Activated naive CD4-positive, alpha-beta T cell treated with anti-CD3 and anti-CD28 coated beads for 36 hours (primary cell): ENCODE measurements around the gene UBXN4. TPM values are rescaled to one million over a fixed set of nuclear protein-coding genes. Genes with fewer than 3 reads are reported as not detected.

Experiments used
- CTCF ChIA-PET: fragments of 350-600 bp; sonication (Branson Sonifier 250); formaldehyde crosslinking; loops from one replicate; lab custom pipeline; 2021; ENCODE audit warnings: antibody characterized with exemption; lab: Charles Lee
- DNase-seq: peaks from one replicate; pipeline ENCODE4 v3.0.0-alpha.2; 2020
- H3K27ac Mint-ChIP-seq: one replicate; pipeline ENCODE4 v1.8.0; 2021; ENCODE audit warnings: mild to moderate bottlenecking, mixed read lengths
- H3K27me3 Mint-ChIP-seq: one replicate; pipeline ENCODE4 v1.8.0; 2021; ENCODE audit warnings: low read depth, mixed read lengths
- H3K36me3 Mint-ChIP-seq: one replicate; pipeline ENCODE4 v1.8.0; 2021; ENCODE audit warnings: low read depth, mixed read lengths
- H3K4me1 Mint-ChIP-seq: one replicate; pipeline ENCODE4 v1.8.0; 2021; ENCODE audit warnings: low read depth, mixed read lengths
- H3K4me3 Mint-ChIP-seq: one replicate; pipeline ENCODE4 v1.8.0; 2021; ENCODE audit warnings: mild to moderate bottlenecking, moderate library complexity, mixed read lengths
- H3K9me3 Mint-ChIP-seq: one replicate; pipeline ENCODE4 v1.8.0; 2021; ENCODE audit warnings: mixed read lengths
- intact Hi-C: fragments of 100-400 bp; cut with micrococcal nuclease; formaldehyde crosslinking; loops from one replicate; pipeline ENCODE4 v1.15.1; 2023
- total RNA-seq, 2 experiments: library from RNA; stranded (reverse); gene quantifications; one replicate each; pipeline ENCODE4 v1.2.3, GENCODE V29; 2021

Gene UBXN4
- total RNA-seq, 2 experiments from 2014 or later = 100 to 105 TPM

DNA sequence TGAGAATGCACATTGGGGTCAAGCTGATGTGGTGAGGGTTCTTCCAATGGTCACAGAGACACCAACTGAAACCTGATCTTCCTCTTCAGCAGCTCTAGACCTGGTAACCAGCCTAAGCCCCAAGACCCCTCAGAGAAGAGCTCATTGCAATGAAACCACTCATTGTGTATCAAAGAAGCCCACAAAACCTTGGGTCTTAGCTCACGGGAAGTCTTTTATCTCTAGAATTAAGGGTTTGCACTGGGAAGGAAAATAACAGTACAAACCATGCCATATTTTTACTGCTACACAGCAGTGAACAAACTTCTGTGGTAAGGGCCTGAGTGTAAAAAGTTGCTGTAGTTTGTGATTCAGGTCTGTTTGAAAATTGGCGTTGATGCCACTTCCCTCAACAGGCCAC is 8.6 kb upstream of the UBXN4 start:
- H3K4me1 Mint-ChIP-seq = no peaks in the 10 kb centered on the region
- intact Hi-C loops = no loop called here
- H3K9me3 Mint-ChIP-seq = no peaks in the 10 kb centered on the region
- H3K27me3 Mint-ChIP-seq = no peaks in the 10 kb centered on the region
- CTCF ChIA-PET = interaction anchor here (1.7 kb wide), 1 partner anchor 24 kb away, joined by 6 read pairs; no protein-coding TSS in a partner anchor
- no peak overlapping the region for H3K27ac Mint-ChIP-seq
- no peaks in the 10 kb centered on the region for H3K36me3 Mint-ChIP-seq
- H3K4me3 Mint-ChIP-seq = no peak overlapping the region
- DNase-seq = no peak

DNA sequence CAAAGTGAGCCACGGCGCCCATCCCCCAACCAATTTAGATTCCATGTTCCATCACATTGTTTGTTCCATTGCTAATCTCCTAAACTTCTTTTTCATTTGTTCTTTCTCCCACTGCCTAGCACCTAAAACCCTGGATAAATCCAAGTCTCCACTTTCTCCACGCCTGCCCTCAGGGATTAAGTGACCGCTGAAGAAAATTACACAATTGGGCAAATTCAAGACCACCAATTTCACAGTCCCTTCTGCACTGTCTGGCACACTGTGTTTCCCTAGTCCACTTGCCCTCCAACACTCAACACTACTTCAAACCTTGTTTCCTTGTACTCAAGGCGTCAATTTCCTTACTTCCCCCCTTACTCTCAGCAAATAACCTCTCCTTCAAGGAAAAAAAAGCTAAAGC is 5.1 kb upstream of the UBXN4 start:
- Mint-ChIP-seq H3K4me1 (peaks cover 2% of the 10 kb centered on the region), H3K27me3 (no peaks in the 10 kb centered on the region), H3K36me3 (no peaks in the 10 kb centered on the region), H3K27ac (no peak overlapping the region), H3K4me3 (no peak overlapping the region), H3K9me3 (no peaks in the 10 kb centered on the region)
- no peak for DNase-seq
- intact Hi-C loops = no loop called here
- CTCF ChIA-PET = no interaction called here

GRCh38 chr2:135740206-135740605 is 1.4 kb upstream of the UBXN4 start:
- Mint-ChIP-seq H3K36me3 (peaks cover 5% of the 10 kb centered on the region), H3K27me3 (no peaks in the 10 kb centered on the region), H3K4me3 (no peak overlapping the region), H3K4me1 (peaks cover 22% of the 10 kb centered on the region), H3K9me3 (no peaks in the 10 kb centered on the region), H3K27ac (no peak overlapping the region)
- DNase-seq = no peak
- intact Hi-C loops = loop anchor here (5.0 kb wide), 3 partner anchors 247 to 587 kb away; partner anchors contain the start of gene DARS1
- CTCF ChIA-PET = interaction anchor here (1.1 to 1.7 kb wide), 2 partner anchors 13 to 57 kb away, joined by 5 to 6 read pairs; no protein-coding TSS in a partner anchor

- intact Hi-C loops = loop anchor here (1.0 to 5.0 kb wide), 12 partner anchors 52 to 823 kb away; partner anchors contain the start of genes CCNT2, DARS1, MCM6 and RAB3GAP1
- Mint-ChIP-seq H3K9me3 (no peaks in the 10 kb centered on the region), H3K27ac (no peak overlapping the region), H3K4me3 (no peak overlapping the region), H3K4me1 (peaks cover 24% of the 10 kb centered on the region), H3K27me3 (no peaks in the 10 kb centered on the region), H3K36me3 (peaks cover 9% of the 10 kb centered on the region)
- DNase-seq = no peak
- CTCF ChIA-PET = interaction anchor here (1.1 to 1.7 kb wide), 2 partner anchors 14 to 56 kb away, joined by 5 to 6 read pairs; no protein-coding TSS in a partner anchor
Measured at GRCh38 chr2:135741043-135741394, 636 bp upstream of the UBXN4 start.

GRCh38 chr2:135742325-135742757 is 686 bp downstream of the UBXN4 start:
- Mint-ChIP-seq H3K36me3 (peaks cover 16% of the 10 kb centered on the region), H3K27me3 (no peaks in the 10 kb centered on the region), H3K9me3 (no peaks in the 10 kb centered on the region), H3K4me1 (peaks cover 33% of the 10 kb centered on the region), H3K27ac (peak overlapping the region; percentile 99), H3K4me3 (peak overlapping the region; percentile 98)
- CTCF ChIA-PET = interaction anchor here (0.6 to 3.8 kb wide), 5 partner anchors 32 to 616 kb away, joined by 3 to 11 read pairs (median 4); no protein-coding TSS in a partner anchor
- peak; percentile 56 for DNase-seq
- intact Hi-C loops = loop anchor here (2.0 to 5.0 kb wide), 4 partner anchors 18 to 585 kb away; partner anchors contain the start of gene DARS1

GRCh38 chr2:135743860-135744259 is 2.2 kb downstream of the UBXN4 start:
- Mint-ChIP-seq H3K9me3 (no peaks in the 10 kb centered on the region), H3K4me1 (peaks cover 33% of the 10 kb centered on the region), H3K27ac (peak overlapping the region; percentile 5), H3K27me3 (no peaks in the 10 kb centered on the region), H3K36me3 (peaks cover 19% of the 10 kb centered on the region), H3K4me3 (peak overlapping the region; percentile 25)
- CTCF ChIA-PET = interaction anchor here (0.6 to 3.8 kb wide), 5 partner anchors 11 to 154 kb away, joined by 3 to 11 read pairs (median 4); no protein-coding TSS in a partner anchor
- intact Hi-C loops = loop anchor here (2.0 to 5.0 kb wide), 4 partner anchors 17 to 583 kb away; partner anchors contain the start of gene DARS1
- no peak for DNase-seq

DNA sequence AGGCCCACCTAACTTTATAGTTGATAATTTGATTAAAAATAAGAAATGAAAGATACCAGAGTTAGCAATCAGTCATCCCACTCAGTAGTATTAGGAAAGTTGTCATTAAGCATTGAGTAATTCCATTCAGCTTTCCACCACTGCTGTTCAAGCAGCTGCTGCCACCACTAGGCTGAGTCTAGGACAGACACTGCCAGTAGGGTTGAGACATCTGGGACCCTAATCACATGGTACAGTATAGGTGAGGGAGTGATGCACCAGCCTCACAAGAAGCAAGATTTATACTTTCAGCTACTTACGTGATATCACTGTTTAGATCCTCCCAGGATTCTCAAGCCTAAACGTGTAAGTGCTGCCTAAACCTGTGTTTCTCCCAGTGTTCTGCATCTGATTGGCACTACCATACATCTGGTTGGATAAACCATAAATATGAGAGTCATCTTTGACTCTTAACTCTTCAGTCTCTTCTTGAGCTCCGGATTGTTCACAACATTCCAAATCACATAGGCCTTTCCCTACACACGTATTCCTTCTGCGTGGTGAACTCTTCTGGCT is 3.2 kb downstream of the UBXN4 start:
- Mint-ChIP-seq H3K4me3 (peak overlapping the region; percentile 26), H3K4me1 (peaks cover 35% of the 10 kb centered on the region), H3K27me3 (no peaks in the 10 kb centered on the region), H3K27ac (no peak overlapping the region), H3K9me3 (no peaks in the 10 kb centered on the region), H3K36me3 (peaks cover 22% of the 10 kb centered on the region)
- intact Hi-C loops = loop anchor here (5.0 kb wide), 3 partner anchors 242 to 582 kb away; partner anchors contain the start of gene DARS1
- DNase-seq = peak; percentile 61
- CTCF ChIA-PET = interaction anchor here (1.1 to 3.8 kb wide), 3 partner anchors 10 to 53 kb away, joined by 3 to 11 read pairs (median 9); no protein-coding TSS in a partner anchor

GRCh38 chr2:135745545-135745944 is 3.9 kb downstream of the UBXN4 start:
- no peaks in the 10 kb centered on the region for H3K27me3 Mint-ChIP-seq
- no peak for DNase-seq
- no peak overlapping the region for H3K27ac Mint-ChIP-seq
- intact Hi-C loops = no loop called here
- H3K36me3 Mint-ChIP-seq = peaks cover 24% of the 10 kb centered on the region
- peaks cover 36% of the 10 kb centered on the region for H3K4me1 Mint-ChIP-seq
- no peak overlapping the region for H3K4me3 Mint-ChIP-seq
- no peaks in the 10 kb centered on the region for H3K9me3 Mint-ChIP-seq
- CTCF ChIA-PET = interaction anchor here (2.1 to 3.8 kb wide), 2 partner anchors 9 to 52 kb away, joined by 9 to 11 read pairs; no protein-coding TSS in a partner anchor

- Mint-ChIP-seq H3K4me1 (peaks cover 7% of the 10 kb centered on the region), H3K4me3 (no peak overlapping the region), H3K27ac (no peak overlapping the region), H3K36me3 (peaks cover 52% of the 10 kb centered on the region), H3K27me3 (no peaks in the 10 kb centered on the region), H3K9me3 (peaks cover 11% of the 10 kb centered on the region)
- no peak for DNase-seq
- CTCF ChIA-PET = interaction anchor here (1.0 to 1.9 kb wide), 4 partner anchors 9 to 767 kb away, joined by 3 to 10 read pairs (median 6); no protein-coding TSS in a partner anchor
- intact Hi-C loops = no loop called here
Measured at GRCh38 chr2:135755573-135755972, 13.9 kb downstream of the UBXN4 start.

- Mint-ChIP-seq H3K4me3 (no peak overlapping the region), H3K36me3 (peaks cover 52% of the 10 kb centered on the region), H3K27me3 (no peaks in the 10 kb centered on the region), H3K27ac (no peak overlapping the region), H3K4me1 (peaks cover 7% of the 10 kb centered on the region), H3K9me3 (peaks cover 11% of the 10 kb centered on the region)
- no peak for DNase-seq
- intact Hi-C loops = no loop called here
- CTCF ChIA-PET = interaction anchor here (1.1 to 1.6 kb wide), 2 partner anchors 41 to 768 kb away, joined by 3 to 10 read pairs; no protein-coding TSS in a partner anchor
Measured at GRCh38 chr2:135756692-135757091, 15.0 kb downstream of the UBXN4 start.

GRCh38 chr2:135762022-135762421 is 20.4 kb downstream of the UBXN4 start:
- DNase-seq = no peak
- CTCF ChIA-PET = interaction anchor here (0.7 to 1.3 kb wide), 3 partner anchors 12 to 622 kb away, joined by 3 to 5 read pairs (median 3); no protein-coding TSS in a partner anchor
- Mint-ChIP-seq H3K4me1 (peaks cover 14% of the 10 kb centered on the region), H3K27ac (no peak overlapping the region), H3K27me3 (no peaks in the 10 kb centered on the region), H3K36me3 (peaks cover 30% of the 10 kb centered on the region), H3K9me3 (peaks cover under 1% of the 10 kb centered on the region), H3K4me3 (no peak overlapping the region)
- intact Hi-C loops = no loop called here

GRCh38 chr2:135762530-135762929 is 20.9 kb downstream of the UBXN4 start:
- Mint-ChIP-seq H3K4me1 (peaks cover 14% of the 10 kb centered on the region), H3K9me3 (no peaks in the 10 kb centered on the region), H3K27ac (no peak overlapping the region), H3K27me3 (no peaks in the 10 kb centered on the region), H3K4me3 (no peak overlapping the region), H3K36me3 (peaks cover 29% of the 10 kb centered on the region)
- intact Hi-C loops = no loop called here
- CTCF ChIA-PET = interaction anchor here (0.7 kb wide), 1 partner anchor 622 kb away, joined by 3 read pairs; no protein-coding TSS in a partner anchor
- DNase-seq = no peak
